NCI-H82 treated with DMSO at 0.1 percent for 48 hours (cell line): ENCODE data around the gene LTBP2.

Source experiments
- DNase-seq: peaks from one replicate; lab custom pipeline; 2025; ENCODE audit not compliant: unreplicated experiment; lab: John Stamatoyannopoulos, UW

LTBP2 gene

GRCh38 chr14:74491956-74492775 lies 119.9 kb downstream of the LTBP2 start:
- DNase-seq: no peak

- DNase-seq: no peak
These were observed 121.6 kb downstream of the LTBP2 start for GRCh38 chr14:74490486-74490885.

GRCh38 chr14:74488786-74489397 lies 123.1 kb downstream of the LTBP2 start:
- no peak for DNase-seq

GRCh38 chr14:74486164-74486563 lies 125.9 kb downstream of the LTBP2 start:
- no peak for DNase-seq

DNA sequence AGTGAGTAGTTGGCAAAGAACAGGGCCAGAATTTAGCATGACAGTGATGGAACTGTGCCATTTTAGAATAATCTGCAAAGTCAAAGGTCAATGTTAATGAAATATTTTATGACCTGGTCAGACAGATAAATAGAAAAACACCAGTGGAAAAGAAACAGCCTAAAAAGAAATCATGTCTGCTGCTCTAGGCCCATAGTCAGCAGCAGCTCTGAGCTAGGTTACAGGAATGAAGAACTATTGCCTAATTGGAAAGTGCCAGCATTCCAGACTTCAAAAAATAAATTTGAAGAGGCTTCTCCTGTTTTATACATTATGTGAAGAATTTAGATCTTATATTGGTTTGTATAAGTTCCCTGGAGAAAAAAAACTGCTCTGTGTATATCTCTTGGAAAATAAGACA lies 128.7 kb downstream of the LTBP2 start:
- no peak for DNase-seq

DNA sequence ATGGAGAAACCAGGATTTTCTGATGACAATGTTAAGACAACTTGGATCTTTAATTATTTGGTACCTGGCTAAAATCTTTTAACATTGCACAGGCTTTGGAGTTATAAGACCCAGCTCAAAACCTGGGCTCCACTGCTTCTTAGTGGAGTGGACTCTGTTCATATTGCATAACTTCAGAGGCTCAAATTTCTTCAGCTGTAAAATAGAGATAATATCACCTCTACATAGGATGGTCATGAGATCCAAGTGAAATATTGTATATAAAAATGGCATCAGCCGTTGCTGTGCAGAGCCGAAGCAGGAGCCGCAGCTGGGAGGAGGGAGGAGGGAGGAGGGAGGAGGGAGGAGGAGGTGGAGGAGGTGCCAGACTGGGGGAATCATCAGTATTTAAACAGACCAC lies 129.5 kb downstream of the LTBP2 start:
- DNase-seq: no peak

GRCh38 chr14:74480046-74480445 lies 132.0 kb downstream of the LTBP2 start:
- DNase-seq: no peak

DNA sequence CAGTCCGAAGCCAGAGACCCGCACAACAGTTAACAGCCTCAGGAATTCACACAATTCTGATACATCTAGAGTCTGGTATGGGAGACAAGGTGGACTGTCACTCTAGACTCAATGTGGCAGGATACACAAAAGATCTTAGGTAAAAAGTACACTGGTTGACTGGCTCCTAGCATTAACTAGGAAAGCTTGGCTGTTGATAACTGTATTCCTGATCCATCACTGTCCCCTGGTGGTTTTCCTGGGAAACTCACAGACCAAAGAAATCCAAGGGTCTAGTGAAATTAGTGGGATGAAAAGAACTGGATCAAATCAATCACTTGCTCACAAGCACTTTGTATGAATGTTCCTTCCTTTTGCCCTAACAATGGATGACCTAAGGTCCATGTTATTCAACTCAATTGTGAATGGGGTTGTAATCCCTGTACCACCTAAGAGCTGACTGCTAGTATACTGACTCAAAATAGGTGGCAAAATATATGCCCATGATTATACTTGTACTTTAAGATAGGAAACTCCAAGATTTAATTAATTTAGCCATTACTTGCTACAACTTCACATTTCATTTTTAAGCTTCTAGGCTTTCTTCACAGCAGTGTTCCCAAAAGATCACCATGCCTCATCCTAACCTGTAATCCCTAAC lies 132.9 kb downstream of the LTBP2 start:
- peak; percentile 52 for DNase-seq

GRCh38 chr14:74476607-74477006 lies 135.4 kb downstream of the LTBP2 start:
- no peak for DNase-seq

GRCh38 chr14:74476107-74476506 lies 135.9 kb downstream of the LTBP2 start:
- no peak for DNase-seq

- no peak for DNase-seq
These were observed 136.4 kb downstream of the LTBP2 start for GRCh38 chr14:74475678-74476077.

GRCh38 chr14:74474376-74474775 lies 137.7 kb downstream of the LTBP2 start:
- DNase-seq: peak; percentile 60

DNA sequence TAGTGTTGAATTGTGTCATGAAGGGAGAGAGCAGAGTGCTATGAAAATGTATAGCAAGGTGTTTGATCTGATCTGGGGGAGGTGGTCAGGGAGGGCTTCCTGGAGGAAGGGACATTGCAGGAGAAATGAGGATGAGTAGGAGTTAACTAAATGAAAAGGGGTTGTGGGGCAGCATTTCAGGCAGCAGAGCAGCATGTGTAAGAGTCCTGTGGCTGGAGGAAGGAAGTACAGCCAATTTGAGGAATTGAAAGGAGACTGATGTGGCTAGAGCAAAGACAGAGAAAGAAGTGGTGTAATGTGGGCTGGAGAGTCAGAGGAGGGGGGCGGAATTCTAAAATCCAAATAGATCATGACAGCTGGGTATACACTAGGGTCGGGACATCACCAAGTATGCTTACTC lies 139.4 kb downstream of the LTBP2 start:
- no peak for DNase-seq

DNA sequence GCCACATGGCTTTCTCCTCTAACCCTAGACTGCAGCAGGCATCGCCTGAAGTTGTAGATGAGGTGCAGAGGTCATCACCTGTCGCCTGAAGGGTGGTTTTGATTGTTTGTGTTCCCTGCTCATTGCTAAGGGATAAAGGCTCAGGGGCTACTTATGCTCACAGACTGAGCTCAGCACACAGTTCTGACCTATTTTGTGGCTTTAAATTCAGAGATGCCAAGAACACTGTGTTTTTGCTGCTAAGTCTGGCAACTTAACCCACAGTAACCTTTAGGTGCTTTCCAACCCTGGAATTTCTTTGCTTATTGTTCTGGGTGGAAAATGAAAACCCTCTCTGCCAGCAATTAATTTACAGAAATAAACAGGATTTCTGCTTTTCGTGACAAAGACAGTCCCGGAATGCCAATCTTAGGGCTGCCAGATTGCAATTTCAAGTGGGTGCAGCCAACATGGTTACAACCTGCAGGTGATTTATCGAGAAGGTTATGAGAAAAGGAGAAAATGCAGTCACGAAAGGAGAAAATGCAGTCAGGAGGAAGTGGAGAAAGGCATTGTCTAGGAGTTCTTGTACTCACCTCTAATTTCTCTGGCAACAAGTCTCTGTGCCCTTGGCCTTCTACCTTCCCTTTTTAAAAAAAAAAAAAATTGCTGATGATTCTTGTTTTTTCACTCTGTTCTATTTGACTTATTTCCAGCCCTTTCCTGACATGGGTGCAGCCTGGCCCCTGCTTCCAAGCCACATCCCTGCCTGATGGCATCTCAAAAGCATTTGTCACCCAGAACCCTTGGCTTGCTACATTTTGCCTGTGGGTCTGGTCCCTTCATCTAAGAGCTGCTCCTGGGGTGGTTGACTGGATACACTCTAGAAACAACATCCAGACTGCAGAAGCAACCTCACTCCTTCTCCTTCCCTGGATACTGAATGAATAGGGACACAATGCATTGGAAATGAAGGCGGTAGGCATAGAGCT lies 142.2 kb downstream of the LTBP2 start:
- no peak for DNase-seq

GRCh38 chr14:74468513-74468912 lies 143.5 kb downstream of the LTBP2 start:
- no peak for DNase-seq

DNA sequence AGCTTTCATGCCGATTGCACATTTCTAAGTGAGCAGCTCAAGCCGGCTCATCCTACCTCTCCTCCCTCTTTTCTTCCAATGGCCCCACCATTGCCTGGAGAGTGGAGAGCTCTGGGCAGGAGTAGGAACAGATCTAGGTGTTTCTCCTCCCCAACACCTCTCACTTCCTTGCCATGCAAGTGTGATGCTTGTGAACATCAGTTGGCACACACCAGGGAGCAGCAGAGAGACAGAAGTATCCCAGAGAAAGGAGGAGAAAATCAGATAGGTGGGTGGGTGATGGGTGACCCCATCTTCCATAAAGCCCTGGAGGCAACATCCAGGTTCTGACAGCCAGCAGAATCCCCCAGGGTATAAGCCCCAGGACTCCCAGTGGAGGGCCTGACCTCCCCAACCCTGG lies 146.7 kb downstream of the LTBP2 start:
- DNase-seq: no peak

DNA sequence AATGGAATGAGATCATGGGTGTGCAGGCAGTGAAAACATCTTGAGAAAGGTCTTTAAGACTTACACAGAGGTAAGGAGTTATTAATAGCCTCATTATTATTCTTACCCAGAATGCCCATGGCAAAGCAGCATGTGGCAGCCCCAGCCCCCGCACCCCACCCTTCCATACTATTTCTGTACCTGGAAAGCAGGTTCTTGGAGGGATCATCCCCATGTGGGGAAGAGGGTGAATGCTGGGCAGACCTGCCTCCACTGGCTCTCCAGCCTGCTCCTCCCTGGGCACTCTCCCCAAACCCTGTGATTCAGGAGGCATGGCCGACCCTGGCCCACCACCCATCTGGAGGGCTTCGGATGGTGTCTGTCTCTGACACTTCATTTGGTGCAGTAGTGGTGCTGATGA lies 147.3 kb downstream of the LTBP2 start:
- DNase-seq: no peak

GRCh38 chr14:74463697-74464096 lies 148.3 kb downstream of the LTBP2 start:
- DNase-seq: no peak

GRCh38 chr14:74462993-74463392 lies 149.0 kb downstream of the LTBP2 start:
- no peak for DNase-seq

GRCh38 chr14:74459976-74460375 lies 152.1 kb downstream of the LTBP2 start:
- DNase-seq: peak; percentile 87
